ENCODE results near the gene TXNRD1. TPM values are rescaled to one million over a fixed set of nuclear protein-coding genes. Genes with fewer than 3 reads are reported as not detected.

The TXNRD1 gene
- total RNA-seq, 1 donor from 2014 or later, result 176 TPM

DNA sequence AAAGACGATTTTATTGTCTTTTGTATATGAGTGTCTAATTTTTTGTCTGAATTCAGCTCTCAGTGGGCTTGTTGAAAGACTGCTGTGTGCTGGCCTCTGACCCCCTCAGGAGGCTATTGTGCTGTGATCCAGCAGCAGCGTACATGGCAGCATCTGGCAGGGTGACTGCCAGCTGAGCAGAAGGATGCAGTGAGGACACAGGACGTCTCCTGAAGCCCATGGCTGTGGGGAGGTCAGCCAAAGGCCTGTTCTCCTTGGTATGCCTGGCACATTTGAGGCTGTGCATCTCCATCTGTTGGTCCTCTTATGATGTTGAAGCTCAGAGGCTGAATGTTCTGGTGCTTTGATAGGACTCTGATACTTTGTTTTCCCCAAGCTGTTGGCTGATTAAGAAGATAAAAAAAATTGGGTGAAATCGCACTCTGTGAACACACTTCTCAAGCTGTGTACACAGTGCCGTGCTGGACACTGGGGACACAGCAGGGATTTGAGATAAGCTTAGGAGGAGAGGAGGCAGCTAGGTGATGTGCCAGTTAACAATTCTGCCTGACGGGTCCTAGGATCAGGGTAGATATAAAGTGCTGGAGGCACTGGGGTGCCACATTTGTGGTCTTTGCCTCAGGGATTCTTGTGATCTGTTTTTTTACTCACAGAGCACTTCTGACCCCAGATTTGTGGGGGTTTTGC is 125.5 kb downstream of the TXNRD1 start:
- H3K36me3 Mint-ChIP-seq (ENCODE audit: low read depth, unreplicated experiment), result peaks cover 18% of the 10 kb centered on the region

DNA sequence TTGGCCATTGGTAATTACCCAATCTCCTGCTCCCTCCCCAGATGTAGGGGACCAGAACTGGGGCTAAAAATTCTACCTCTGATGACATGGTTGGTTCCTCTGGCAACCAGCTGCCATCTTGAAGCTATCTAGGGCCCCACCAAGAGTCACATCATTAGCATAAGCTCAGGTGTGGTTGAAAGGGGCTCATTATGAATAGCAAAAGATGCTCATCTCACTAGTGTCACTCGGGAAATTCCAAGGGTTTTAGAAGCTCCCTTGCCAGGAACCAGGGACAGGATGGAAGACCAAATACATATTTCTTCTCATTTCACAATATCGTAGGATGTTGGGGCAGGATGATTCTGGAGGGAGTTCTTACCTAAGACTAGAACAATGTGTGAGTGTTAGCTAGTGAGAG is 126.6 kb downstream of the TXNRD1 start:
- no peaks in the 10 kb centered on the region for H3K9me3 ChIP-seq (ENCODE audit: insufficient read depth, low read depth, low read length)
- H3K79me2 ChIP-seq (ENCODE audit: insufficient read depth, low read length), result peaks cover 50% of the 10 kb centered on the region
- no peak for FAIRE-seq
- no peaks in the 10 kb centered on the region for H3K4me1 ChIP-seq (ENCODE audit: insufficient read depth, low read length)
- no peak overlapping the region for H3K4me3 Mint-ChIP-seq (ENCODE audit: unreplicated experiment)
- TF ChIP-seq, protein P1, sequence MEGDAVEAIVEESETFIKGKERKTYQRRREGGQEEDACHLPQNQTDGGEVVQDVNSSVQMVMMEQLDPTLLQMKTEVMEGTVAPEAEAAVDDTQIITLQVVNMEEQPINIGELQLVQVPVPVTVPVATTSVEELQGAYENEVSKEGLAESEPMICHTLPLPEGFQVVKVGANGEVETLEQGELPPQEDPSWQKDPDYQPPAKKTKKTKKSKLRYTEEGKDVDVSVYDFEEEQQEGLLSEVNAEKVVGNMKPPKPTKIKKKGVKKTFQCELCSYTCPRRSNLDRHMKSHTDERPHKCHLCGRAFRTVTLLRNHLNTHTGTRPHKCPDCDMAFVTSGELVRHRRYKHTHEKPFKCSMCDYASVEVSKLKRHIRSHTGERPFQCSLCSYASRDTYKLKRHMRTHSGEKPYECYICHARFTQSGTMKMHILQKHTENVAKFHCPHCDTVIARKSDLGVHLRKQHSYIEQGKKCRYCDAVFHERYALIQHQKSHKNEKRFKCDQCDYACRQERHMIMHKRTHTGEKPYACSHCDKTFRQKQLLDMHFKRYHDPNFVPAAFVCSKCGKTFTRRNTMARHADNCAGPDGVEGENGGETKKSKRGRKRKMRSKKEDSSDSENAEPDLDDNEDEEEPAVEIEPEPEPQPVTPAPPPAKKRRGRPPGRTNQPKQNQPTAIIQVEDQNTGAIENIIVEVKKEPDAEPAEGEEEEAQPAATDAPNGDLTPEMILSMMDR (IDR thresholded peaks at IDR 0.05; ENCODE audit: insufficient read depth, low read depth, low read length), result no peak
- TF ChIP-seq EZH2 (IDR thresholded peaks at IDR 0.05; ENCODE audit: insufficient read depth, low read length), result no peak
- H3K27me3 Mint-ChIP-seq (ENCODE audit: low read depth, unreplicated experiment), result no peaks in the 10 kb centered on the region
- DNase-seq (ENCODE audit: low read depth), result no peak
- no peak overlapping the region for H3K4me3 ChIP-seq (ENCODE audit: insufficient read depth, low read depth, low read length)
- H3K27ac Mint-ChIP-seq (ENCODE audit: unreplicated experiment), result no peak overlapping the region
- H3K4me1 Mint-ChIP-seq (ENCODE audit: low read depth, unreplicated experiment), result peaks cover 12% of the 10 kb centered on the region
- no peaks in the 10 kb centered on the region for H3K9me3 Mint-ChIP-seq (ENCODE audit: unreplicated experiment)
- no peaks in the 10 kb centered on the region for H3K27me3 ChIP-seq (ENCODE audit: insufficient read depth, low read length)
- H3K9ac ChIP-seq (ENCODE audit: low read length), result no peak overlapping the region
- H3K36me3 ChIP-seq (ENCODE audit: insufficient read depth, low read length), result peaks cover 70% of the 10 kb centered on the region
- peaks cover 79% of the 10 kb centered on the region for H4K20me1 ChIP-seq (ENCODE audit: insufficient read depth, low read length)
- H3K4me2 ChIP-seq (ENCODE audit: low read length), result no peak overlapping the region
- H2AFZ ChIP-seq (ENCODE audit: low read depth, low read length), result no peak overlapping the region
- H3K36me3 Mint-ChIP-seq (ENCODE audit: low read depth, unreplicated experiment), result peaks cover 18% of the 10 kb centered on the region
- H3K27ac ChIP-seq (ENCODE audit: low read depth, low read length), result no peak overlapping the region

More for the DNA sequence above, 125.5 kb downstream of the TXNRD1 start:
- peaks cover 79% of the 10 kb centered on the region for H4K20me1 ChIP-seq (ENCODE audit: insufficient read depth, low read length)
- DNase-seq (ENCODE audit: low read depth) (no peak), FAIRE-seq (no peak)
- H3K4me1 Mint-ChIP-seq (ENCODE audit: low read depth, unreplicated experiment), result peaks cover 12% of the 10 kb centered on the region
- H3K4me3 Mint-ChIP-seq (ENCODE audit: unreplicated experiment), result no peak overlapping the region
- no peaks in the 10 kb centered on the region for H3K27me3 Mint-ChIP-seq (ENCODE audit: low read depth, unreplicated experiment)
- no peak overlapping the region for H3K27ac ChIP-seq (ENCODE audit: low read depth, low read length)
- peaks cover 72% of the 10 kb centered on the region for H3K36me3 ChIP-seq (ENCODE audit: insufficient read depth, low read length)
- no peaks in the 10 kb centered on the region for H3K9me3 Mint-ChIP-seq (ENCODE audit: unreplicated experiment)
- no peaks in the 10 kb centered on the region for H3K4me1 ChIP-seq (ENCODE audit: insufficient read depth, low read length)
- H3K4me3 ChIP-seq (ENCODE audit: insufficient read depth, low read depth, low read length), result no peak overlapping the region
- no peak overlapping the region for H2AFZ ChIP-seq (ENCODE audit: low read depth, low read length)
- H3K9ac ChIP-seq (ENCODE audit: low read length), result no peak overlapping the region
- H3K4me2 ChIP-seq (ENCODE audit: low read length), result no peak overlapping the region
- H3K9me3 ChIP-seq (ENCODE audit: insufficient read depth, low read depth, low read length), result no peaks in the 10 kb centered on the region
- TF ChIP-seq, protein P1 (IDR thresholded peaks at IDR 0.05; ENCODE audit: insufficient read depth, low read depth, low read length), result no peak
- TF ChIP-seq EZH2 (IDR thresholded peaks at IDR 0.05; ENCODE audit: insufficient read depth, low read length), result no peak
- peaks cover 53% of the 10 kb centered on the region for H3K79me2 ChIP-seq (ENCODE audit: insufficient read depth, low read length)
- no peak overlapping the region for H3K27ac Mint-ChIP-seq (ENCODE audit: unreplicated experiment)
- no peaks in the 10 kb centered on the region for H3K27me3 ChIP-seq (ENCODE audit: insufficient read depth, low read length)

DNA sequence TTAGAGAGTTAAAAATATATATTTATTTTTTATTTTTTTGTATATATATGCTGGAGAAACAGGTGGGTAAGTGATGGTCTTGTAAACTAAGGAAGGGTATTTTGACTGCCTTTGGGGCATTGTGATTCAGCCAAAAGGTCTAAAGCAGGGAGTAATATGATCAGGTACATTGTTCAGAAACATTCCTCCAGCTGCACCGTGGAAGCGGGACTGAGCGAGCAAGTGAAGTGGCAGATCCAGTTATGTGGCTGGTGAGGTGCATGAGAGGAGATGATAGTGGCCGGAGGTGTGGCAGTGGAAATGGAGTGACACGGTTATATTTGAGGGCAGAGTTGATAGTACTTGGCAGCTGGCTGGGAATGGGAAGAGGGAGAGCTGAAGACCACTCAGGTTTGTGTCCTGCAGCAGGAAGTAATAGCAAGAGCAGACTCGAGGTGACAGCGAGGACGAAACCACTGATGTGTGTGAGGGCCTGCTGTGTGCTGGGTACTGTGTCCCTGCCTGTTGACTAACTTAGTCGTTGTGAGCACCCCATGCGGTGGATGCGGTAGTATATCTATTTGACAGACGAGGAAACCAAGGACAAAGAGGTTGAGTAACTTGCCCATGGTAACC is 127.2 kb downstream of the TXNRD1 start:
- Histone ChIP-seq H3K27ac (ENCODE audit: low read depth, low read length) (no peak overlapping the region), H3K36me3 (ENCODE audit: insufficient read depth, low read length) (peaks cover 71% of the 10 kb centered on the region)
- FAIRE-seq, result no peak

More for the DNA sequence above, 127.2 kb downstream of the TXNRD1 start:
- DNase-seq (ENCODE audit: low read depth), result no peak
- peaks cover 50% of the 10 kb centered on the region for H3K79me2 ChIP-seq (ENCODE audit: insufficient read depth, low read length)
- H3K36me3 Mint-ChIP-seq (ENCODE audit: low read depth, unreplicated experiment), result peaks cover 18% of the 10 kb centered on the region
- no peaks in the 10 kb centered on the region for H3K27me3 Mint-ChIP-seq (ENCODE audit: low read depth, unreplicated experiment)
- H3K4me3 Mint-ChIP-seq (ENCODE audit: unreplicated experiment), result no peak overlapping the region
- H3K4me3 ChIP-seq (ENCODE audit: insufficient read depth, low read depth, low read length), result no peak overlapping the region
- H2AFZ ChIP-seq (ENCODE audit: low read depth, low read length), result no peak overlapping the region
- peaks cover 82% of the 10 kb centered on the region for H4K20me1 ChIP-seq (ENCODE audit: insufficient read depth, low read length)
- H3K9me3 ChIP-seq (ENCODE audit: insufficient read depth, low read depth, low read length), result no peaks in the 10 kb centered on the region
- H3K9ac ChIP-seq (ENCODE audit: low read length), result no peak overlapping the region
- H3K4me1 Mint-ChIP-seq (ENCODE audit: low read depth, unreplicated experiment), result peaks cover 17% of the 10 kb centered on the region
- no peak overlapping the region for H3K4me2 ChIP-seq (ENCODE audit: low read length)
- no peaks in the 10 kb centered on the region for H3K4me1 ChIP-seq (ENCODE audit: insufficient read depth, low read length)
- H3K27ac Mint-ChIP-seq (ENCODE audit: unreplicated experiment), result no peak overlapping the region
- H3K27me3 ChIP-seq (ENCODE audit: insufficient read depth, low read length), result no peaks in the 10 kb centered on the region
- TF ChIP-seq, protein P1 (IDR thresholded peaks at IDR 0.05; ENCODE audit: insufficient read depth, low read depth, low read length), result no peak
- no peak for TF ChIP-seq EZH2 (IDR thresholded peaks at IDR 0.05; ENCODE audit: insufficient read depth, low read length)
- no peaks in the 10 kb centered on the region for H3K9me3 Mint-ChIP-seq (ENCODE audit: unreplicated experiment)

All from astrocyte (in vitro differentiated cells and primary cell).